ENCODE results near the gene REXO1. TPM values are rescaled to one million over a fixed set of nuclear protein-coding genes. Genes with fewer than 3 reads are reported as not detected.

The REXO1 gene
- total RNA-seq, 1 experiment from 2014 or later = 61.1 TPM

- TF ChIP-seq E2F4 (CRISPR knock-in tag; IDR thresholded peaks at IDR 0.05; ENCODE audit: borderline replicate concordance, low read depth) = no peak
- no peak for TF ChIP-seq ETV6 (CRISPR knock-in tag; IDR thresholded peaks at IDR 0.05)
- TF ChIP-seq ZBTB43 (CRISPR knock-in tag; IDR thresholded peaks at IDR 0.05) = no peak
Measured at GRCh38 chr19:1787116-1787515, 61.2 kb downstream of the REXO1 start (continued).

- Mint-ChIP-seq H3K36me3 (no peaks in the 10 kb centered on the region), H3K4me3 (no peak overlapping the region), H3K27ac (no peak overlapping the region), H3K9me3 (peaks cover 6% of the 10 kb centered on the region; the same call in 1 of the 2 replicates), H3K4me1 (no peaks in the 10 kb centered on the region), H3K27me3 (ENCODE audit: low read depth) (peaks cover 56% of the 10 kb centered on the region)
- no peak for TF ChIP-seq CREB1 (CRISPR knock-in tag; IDR thresholded peaks at IDR 0.05)
- TF ChIP-seq NFYB (CRISPR knock-in tag; conservative IDR thresholded peaks at IDR 0.05; ENCODE audit: low read depth) = no peak
- no peak for TF ChIP-seq ELF4 (CRISPR knock-in tag; IDR thresholded peaks at IDR 0.05; ENCODE audit: low read depth)
- no peak for TF ChIP-seq ATF1 (CRISPR knock-in tag; IDR thresholded peaks at IDR 0.05)
- TF ChIP-seq CTCF (IDR thresholded peaks at IDR 0.05) = no peak
- TF ChIP-seq MAX (CRISPR knock-in tag; IDR thresholded peaks at IDR 0.05) = no peak
- no peak for TF ChIP-seq FOXP1 (CRISPR knock-in tag; IDR thresholded peaks at IDR 0.05; ENCODE audit: borderline replicate concordance)
- TF ChIP-seq PRDM15 (CRISPR knock-in tag; IDR thresholded peaks at IDR 0.05) = no peak
- TF ChIP-seq ATF6 (CRISPR knock-in tag; IDR thresholded peaks at IDR 0.05) = no peak
- no peak for TF ChIP-seq NFE2L1 (CRISPR knock-in tag; IDR thresholded peaks at IDR 0.05)
- no peak for TF ChIP-seq FOXK1 (CRISPR knock-in tag; IDR thresholded peaks at IDR 0.05)
- no peak for TF ChIP-seq TCF7 (CRISPR knock-in tag; IDR thresholded peaks at IDR 0.05; ENCODE audit: low read depth)
- TF ChIP-seq ARID4B (CRISPR knock-in tag; IDR thresholded peaks at IDR 0.05; ENCODE audit: borderline replicate concordance) = no peak
- no peak for TF ChIP-seq RELA (CRISPR knock-in tag; IDR thresholded peaks at IDR 0.05; ENCODE audit: borderline replicate concordance)
- ChIA-PET POLR2A (no interaction called here), CTCF (interaction anchor here (0.6 to 1.7 kb wide), 5 partner anchors 15 to 296 kb away, joined by 3 to 5 read pairs (median 4); partner anchors contain the start of gene REEP6)
- DNase-seq (ENCODE audit: low spot score) (no peak), ATAC-seq (no peak)
Measured at GRCh38 chr19:1786668-1787067, 61.6 kb downstream of the REXO1 start.

Measured in WTC11 (cell line).